Pancreas (tissue), 10 donors: ENCODE data around the gene TNFRSF1A. TPM values are rescaled to one million over a fixed set of nuclear protein-coding genes. Genes with fewer than 3 reads are reported as not detected.

Source experiments
- ATAC-seq, 4 donors: fragments of 200-7000 bp; cut with Tn5 transposase; one replicate each; pipeline versions ENCODE4 v1.8.0 to v1.9.1; 2020; ENCODE audit warnings: mild to moderate bottlenecking in 4 of 4, moderate library complexity in 4 of 4
- DNase-seq, 6 donors: peaks; one replicate each; pipeline ENCODE4 v3.0.0-alpha.2; 2020
- FAIRE-seq: peaks from 2 replicates; lab custom pipeline; 2012; peaks lifted over from hg19 to GRCh38; lab: Jason Lieb, UNC
- H3K27ac ChIP-seq, 4 donors: fragments of 200-600 bp; sonication (generic); 1 replicate in 3 of 4; 2 replicates in 1 of 4; pipeline versions ENCODE4 v1.5.0 to v1.8.0; 2020
- H3K27me3 ChIP-seq, 4 donors: fragments of 200-600 bp; one replicate each; pipeline ENCODE4 v1.8.0; 2021
- H3K36me3 ChIP-seq, 3 donors: fragments of 200-600 bp; sonication (generic) in 1 of 3; one replicate each; pipeline versions ENCODE4 v1.5.0 to v1.8.0; 2020 to 2021
- H3K4me1 ChIP-seq, 3 donors: fragments of 200-600 bp; one replicate each; pipeline ENCODE4 v1.8.0; 2021
- H3K4me3 ChIP-seq, 4 donors: fragments of 200-600 bp; sonication (generic) in 2 of 4; one replicate each; pipeline versions ENCODE4 v1.5.0 to v1.8.0; 2020 to 2021
- H3K9me3 ChIP-seq, 4 donors: fragments of 200-600 bp; one replicate each; pipeline ENCODE4 v1.8.0; 2021
- WGBS, 2 donors: extraction: QIAGEN DNeasy Blood & Tissue Kit; methylation state at CpG; one replicate each; pipeline ENCODE4 v1.1.7; 2013; 5-methylcytosine and 5-hydroxymethylcytosine counted together
- intact Hi-C, 3 donors: fragments of 100-400 bp; cut with DNase I; formaldehyde crosslinking; loops; one replicate each; pipeline versions ENCODE4 v1.11.1 to v1.14.2; 2022
- polyA plus RNA-seq, 2 donors: library from polyadenylated mRNA; stranded (reverse); fragments of 200-250 nt; gene quantifications; one replicate each; pipeline ENCODE4 v1.2.3, GENCODE V29; 2013
- total RNA-seq, 6 donors: library from RNA; stranded (reverse); fragmentation: NEBNext Ultra II Directional in 4 of 6; extraction: Animal tissue kit (Norgen Biotek cat#: 25700) in 4 of 6; gene quantifications; one replicate each; pipeline versions ENCODE4 v1.2.1 to v1.2.4, GENCODE V29; 2021 to 2023
- TF ChIP-seq, protein P1 (sequence below), 4 donors: fragments of 200-600 bp; sonication (generic) in 3 of 4; IDR thresholded peaks; one replicate each; pipeline versions ENCODE4 v1.5.0 to v1.8.0; 2021; ENCODE audit warnings: antibody characterized with exemption in 4 of 4
- donor health status: healthy with polysubstance abuse.
- donor health status: DM: no; HTN: no; CAD: no; lungs with moderate emphysema.
- donor health status: DM: no; HTN: no; CAD: no.
- donor health status: control.
- donor health status: control.
- donor health status: Bipolar disorder and iron deficiency.
- donor health status: DM: yes; HTN: yes; CAD: no.
- donor health status: DM: no; HTN: no; CAD: no.
- donor health status: DM: no; HTN: no; CAD: no.
- donor health status: DM: yes; HTN: yes; CAD: no.

Gene TNFRSF1A
- total and polyA plus RNA-seq, 8 donors: 23.5 to 68.1 (median 36.6) TPM

DNA sequence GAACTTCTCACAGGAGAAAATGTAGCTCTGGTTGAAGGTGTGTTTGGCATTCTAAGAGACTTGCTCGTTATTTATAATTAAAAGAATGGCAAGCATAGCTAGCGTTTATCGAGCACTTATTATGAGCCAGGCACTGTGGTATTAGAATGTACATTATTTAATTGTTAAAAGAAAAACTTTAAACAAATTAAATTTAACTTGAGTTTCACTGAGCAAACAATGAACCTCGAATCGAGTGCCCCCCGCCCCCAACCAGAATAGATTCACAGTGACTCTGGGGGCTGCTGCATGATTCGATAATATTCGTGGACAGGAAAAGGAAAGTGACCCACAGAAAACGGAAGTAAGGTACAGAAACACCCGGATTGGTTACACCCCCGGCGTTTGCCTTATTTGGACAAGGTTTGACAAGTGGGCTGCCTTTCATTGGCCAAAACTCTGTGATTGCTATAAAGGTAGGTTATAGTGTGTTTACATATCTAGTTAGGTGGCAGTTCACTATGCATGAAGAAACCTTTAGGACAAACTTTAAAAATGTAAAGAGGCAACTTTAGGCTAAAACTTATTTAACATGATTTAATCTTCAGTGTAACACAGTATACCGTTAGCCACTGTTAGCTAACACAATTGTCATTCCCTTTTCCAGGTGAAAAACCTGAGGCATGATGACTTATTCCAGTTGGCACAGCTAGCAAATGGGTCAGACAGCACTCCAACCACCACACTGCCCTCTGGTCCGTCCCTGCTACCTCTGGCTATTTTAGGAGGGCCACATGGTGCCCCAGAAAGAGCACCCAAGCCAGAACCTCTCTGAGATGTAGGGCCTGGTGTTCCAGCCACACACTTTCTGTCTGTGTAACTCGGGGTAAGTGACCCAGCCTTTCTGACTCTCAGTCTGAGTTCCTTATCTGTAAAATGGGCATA, 26.4 kb upstream of the TNFRSF1A start:
- Histone ChIP-seq H3K4me1 (peaks cover 0 to 8% (median 0%) of the 10 kb centered on the region in 3 donors), H3K36me3 (no peaks in the 10 kb centered on the region), H3K9me3 (no peaks in the 10 kb centered on the region), H3K4me3 (no peak overlapping the region), H3K27ac (peak overlapping the region in 1 of 4 donors; percentile 26), H3K27me3 (no peaks in the 10 kb centered on the region)
- DNase-seq (no peak), FAIRE-seq (no peak), ATAC-seq (no peak)
- intact Hi-C loops: no loop called here
- 64% methylated on average over 15 of the region's 15 CpGs for WGBS, 2 donors
- TF ChIP-seq, protein P1, sequence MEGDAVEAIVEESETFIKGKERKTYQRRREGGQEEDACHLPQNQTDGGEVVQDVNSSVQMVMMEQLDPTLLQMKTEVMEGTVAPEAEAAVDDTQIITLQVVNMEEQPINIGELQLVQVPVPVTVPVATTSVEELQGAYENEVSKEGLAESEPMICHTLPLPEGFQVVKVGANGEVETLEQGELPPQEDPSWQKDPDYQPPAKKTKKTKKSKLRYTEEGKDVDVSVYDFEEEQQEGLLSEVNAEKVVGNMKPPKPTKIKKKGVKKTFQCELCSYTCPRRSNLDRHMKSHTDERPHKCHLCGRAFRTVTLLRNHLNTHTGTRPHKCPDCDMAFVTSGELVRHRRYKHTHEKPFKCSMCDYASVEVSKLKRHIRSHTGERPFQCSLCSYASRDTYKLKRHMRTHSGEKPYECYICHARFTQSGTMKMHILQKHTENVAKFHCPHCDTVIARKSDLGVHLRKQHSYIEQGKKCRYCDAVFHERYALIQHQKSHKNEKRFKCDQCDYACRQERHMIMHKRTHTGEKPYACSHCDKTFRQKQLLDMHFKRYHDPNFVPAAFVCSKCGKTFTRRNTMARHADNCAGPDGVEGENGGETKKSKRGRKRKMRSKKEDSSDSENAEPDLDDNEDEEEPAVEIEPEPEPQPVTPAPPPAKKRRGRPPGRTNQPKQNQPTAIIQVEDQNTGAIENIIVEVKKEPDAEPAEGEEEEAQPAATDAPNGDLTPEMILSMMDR (IDR thresholded peaks at IDR 0.05): no peak

DNA sequence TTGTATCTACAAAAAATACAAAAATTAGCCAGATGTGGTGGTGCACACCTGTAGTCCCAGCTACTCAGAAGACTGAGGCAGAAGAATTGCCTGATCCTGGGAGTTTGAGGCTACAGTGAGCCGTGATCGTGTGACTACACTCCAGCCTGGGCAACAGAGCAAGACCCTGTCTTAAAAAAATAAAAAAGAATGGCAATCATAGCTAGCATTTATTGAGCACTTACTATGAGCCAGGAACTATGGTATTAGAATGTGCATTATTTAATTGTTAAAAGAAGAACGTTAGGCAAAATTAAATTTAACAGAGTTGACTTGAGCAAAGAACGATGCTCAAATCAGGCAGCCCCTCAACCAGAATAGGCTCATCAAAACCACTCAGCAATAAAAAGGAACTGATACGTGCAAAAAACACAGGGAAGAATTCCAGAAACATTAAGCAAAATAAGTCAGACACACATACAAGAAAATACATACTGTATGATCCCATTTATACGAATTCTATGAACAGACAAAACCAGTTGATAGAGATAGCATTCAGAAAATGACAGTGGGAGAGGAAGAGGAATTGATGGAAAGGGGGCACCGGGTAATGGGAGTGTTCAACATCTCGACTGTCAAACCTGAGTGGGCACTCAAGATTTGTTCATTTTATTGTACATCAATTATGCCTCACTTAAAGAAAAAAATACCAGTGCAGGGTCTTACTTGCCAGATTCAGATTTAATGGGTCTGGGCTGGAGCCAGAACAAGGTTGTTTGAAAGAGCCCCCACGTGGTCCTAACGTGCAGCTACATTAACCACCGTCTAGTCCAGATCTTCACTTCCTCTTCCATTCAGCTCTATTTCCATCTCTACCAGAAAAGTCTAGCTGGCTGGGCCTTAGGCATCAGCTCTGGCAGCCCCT, 25.4 kb upstream of the TNFRSF1A start:
- H3K27me3 ChIP-seq: no peaks in the 10 kb centered on the region
- TF ChIP-seq, protein P1 (IDR thresholded peaks at IDR 0.05): no peak
- H3K4me1 ChIP-seq: peaks cover 0 to 8% (median 0%) of the 10 kb centered on the region in 3 donors
- DNase-seq: no peak
- 56 to 60% methylated on average over 11 of the region's 11 CpGs for WGBS, 2 donors
- H3K36me3 ChIP-seq: no peaks in the 10 kb centered on the region
- FAIRE-seq: no peak
- intact Hi-C loops: no loop called here
- no peaks in the 10 kb centered on the region for H3K9me3 ChIP-seq
- no peak overlapping the region for H3K4me3 ChIP-seq
- ATAC-seq: no peak
- H3K27ac ChIP-seq: peak overlapping the region in 1 of 4 donors; percentile 26

DNA sequence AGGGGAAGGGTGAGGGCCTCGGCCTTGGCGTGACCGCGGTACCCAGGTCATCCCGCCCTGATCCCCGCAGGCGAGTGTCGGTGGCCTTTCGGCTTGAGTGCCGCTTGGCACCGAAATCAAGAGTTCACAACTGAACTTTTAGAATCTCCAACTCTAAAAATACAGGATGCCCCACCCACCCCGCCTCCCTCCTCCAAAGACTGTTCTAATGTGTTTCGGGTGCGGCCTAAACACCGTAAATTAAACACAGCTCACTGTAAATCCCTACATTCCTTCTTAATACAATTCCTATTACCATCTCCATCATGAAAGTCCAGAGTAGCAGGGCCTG, 22.1 kb upstream of the TNFRSF1A start:
- H3K4me3 ChIP-seq: peak overlapping the region; percentile 38 to 63 (median 45)
- peaks cover 0 to 4% (median 0%) of the 10 kb centered on the region in 3 donors for H3K4me1 ChIP-seq
- 21% methylated on average over 14 to 15 of the region's 15 CpGs for WGBS, 2 donors
- intact Hi-C loops: no loop called here
- ATAC-seq (peak in 1 of 4 donors; percentile 7), FAIRE-seq (no peak), DNase-seq (no peak)
- H3K9me3 ChIP-seq: no peaks in the 10 kb centered on the region
- no peaks in the 10 kb centered on the region for H3K27me3 ChIP-seq
- H3K36me3 ChIP-seq: peaks cover 0 to 5% (median 0%) of the 10 kb centered on the region in 3 donors
- TF ChIP-seq, protein P1 (IDR thresholded peaks at IDR 0.05): no peak
- peak overlapping the region; percentile 63 to 97 (median 88) for H3K27ac ChIP-seq

DNA sequence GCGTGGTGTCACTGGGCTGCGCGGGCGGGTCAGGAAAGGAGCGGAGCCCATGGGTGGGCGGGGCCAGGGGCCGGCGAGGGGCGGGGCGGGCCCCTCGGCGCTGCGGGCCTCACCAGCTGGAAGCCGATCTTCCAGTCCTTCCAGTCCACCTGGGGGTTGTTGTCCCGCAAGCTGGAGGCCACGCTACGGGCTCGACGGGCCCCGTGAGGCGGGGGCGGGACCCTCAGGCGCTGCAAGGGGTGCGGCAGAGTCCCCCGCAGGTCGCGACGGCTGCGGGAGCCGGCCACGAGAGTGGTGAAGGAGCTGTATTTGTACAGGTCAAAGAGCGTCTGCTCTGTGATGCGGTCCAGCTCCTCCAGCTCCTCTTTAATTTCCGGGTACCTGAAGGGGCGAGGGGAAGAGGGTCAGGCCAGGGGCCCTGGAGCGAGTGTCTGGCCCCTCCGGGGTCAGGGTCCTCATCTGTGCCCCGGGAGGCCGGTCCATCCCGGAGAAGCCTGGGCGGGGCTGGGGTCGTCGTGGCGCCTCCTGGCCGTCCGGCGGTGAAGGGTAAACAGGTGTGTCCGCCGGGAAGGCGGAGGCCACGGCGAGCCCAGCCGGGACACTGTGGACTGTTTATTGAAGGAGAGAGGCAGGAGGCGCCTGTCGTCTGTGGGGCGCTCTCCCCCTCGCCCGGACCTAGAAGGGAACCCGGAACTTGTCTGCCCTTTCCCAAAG, 21.6 kb upstream of the TNFRSF1A start:
- DNase-seq (peak; percentile 80 to 88 (median 82)), ATAC-seq (peak; percentile 93 to 96 (median 96)), FAIRE-seq (no peak)
- H3K4me1 ChIP-seq: peaks cover 0 to 4% (median 0%) of the 10 kb centered on the region in 3 donors
- H3K9me3 ChIP-seq: no peaks in the 10 kb centered on the region
- H3K27ac ChIP-seq: peak overlapping the region; percentile 63 to 97 (median 88)
- TF ChIP-seq, protein P1 (IDR thresholded peaks at IDR 0.05): no peak
- 1% methylated on average over 50 to 59 of the region's 59 CpGs for WGBS, 2 donors
- peak overlapping the region; percentile 38 to 63 (median 45) for H3K4me3 ChIP-seq
- H3K36me3 ChIP-seq: peaks cover 0 to 5% (median 0%) of the 10 kb centered on the region in 3 donors
- intact Hi-C loops: no loop called here
- no peaks in the 10 kb centered on the region for H3K27me3 ChIP-seq
